ENCODE data around the gene BMP5.
A peak's percentile ranks its signal among the peaks of the same experiment; 100 is the strongest.
"Not testable (repeated sequence)": the region's sequence is repeated elsewhere in the genome, so short reads cannot be mapped to it uniquely, and the experiment has no call there.

BMP5 gene

GRCh38 chr6:55875400-55875799 is at the start of gene BMP5:
Gene BMP5, minus strand, starts transcription at chr6:55875590. Its CDS starts 725 bp downstream, at chr6:55874865.
- peak; percentile 40 for DNase-seq

GRCh38 chr6:55922406-55922805 is 47.0 kb upstream of the BMP5 start:
- DNase-seq, result no peak

GRCh38 chr6:55919716-55920308 is 44.4 kb upstream of the BMP5 start:
- no peak for DNase-seq

GRCh38 chr6:55918639-55919038 is 43.2 kb upstream of the BMP5 start:
- DNase-seq, result no peak

- no peak for DNase-seq
Observed at GRCh38 chr6:55917751-55918415, 42.5 kb upstream of the BMP5 start.

DNA sequence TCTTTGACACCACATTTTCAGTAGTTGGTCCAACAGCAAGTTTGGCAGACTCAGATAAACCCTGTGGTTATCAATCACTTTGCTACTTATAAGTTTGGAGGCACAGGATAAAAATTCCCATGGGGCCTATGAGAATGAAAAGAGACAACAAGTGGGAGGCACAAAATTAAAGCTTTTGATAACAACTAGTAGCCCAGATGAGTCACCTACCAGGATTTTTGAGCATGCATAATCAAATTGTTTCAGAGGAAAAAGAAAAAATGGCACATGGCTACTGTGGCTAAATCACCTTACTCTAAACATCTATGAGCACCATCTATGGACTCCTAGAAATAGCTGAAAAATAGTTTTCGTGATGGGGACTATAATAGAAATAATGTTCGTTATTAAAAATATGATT is 40.8 kb upstream of the BMP5 start:
- DNase-seq, result no peak

DNA sequence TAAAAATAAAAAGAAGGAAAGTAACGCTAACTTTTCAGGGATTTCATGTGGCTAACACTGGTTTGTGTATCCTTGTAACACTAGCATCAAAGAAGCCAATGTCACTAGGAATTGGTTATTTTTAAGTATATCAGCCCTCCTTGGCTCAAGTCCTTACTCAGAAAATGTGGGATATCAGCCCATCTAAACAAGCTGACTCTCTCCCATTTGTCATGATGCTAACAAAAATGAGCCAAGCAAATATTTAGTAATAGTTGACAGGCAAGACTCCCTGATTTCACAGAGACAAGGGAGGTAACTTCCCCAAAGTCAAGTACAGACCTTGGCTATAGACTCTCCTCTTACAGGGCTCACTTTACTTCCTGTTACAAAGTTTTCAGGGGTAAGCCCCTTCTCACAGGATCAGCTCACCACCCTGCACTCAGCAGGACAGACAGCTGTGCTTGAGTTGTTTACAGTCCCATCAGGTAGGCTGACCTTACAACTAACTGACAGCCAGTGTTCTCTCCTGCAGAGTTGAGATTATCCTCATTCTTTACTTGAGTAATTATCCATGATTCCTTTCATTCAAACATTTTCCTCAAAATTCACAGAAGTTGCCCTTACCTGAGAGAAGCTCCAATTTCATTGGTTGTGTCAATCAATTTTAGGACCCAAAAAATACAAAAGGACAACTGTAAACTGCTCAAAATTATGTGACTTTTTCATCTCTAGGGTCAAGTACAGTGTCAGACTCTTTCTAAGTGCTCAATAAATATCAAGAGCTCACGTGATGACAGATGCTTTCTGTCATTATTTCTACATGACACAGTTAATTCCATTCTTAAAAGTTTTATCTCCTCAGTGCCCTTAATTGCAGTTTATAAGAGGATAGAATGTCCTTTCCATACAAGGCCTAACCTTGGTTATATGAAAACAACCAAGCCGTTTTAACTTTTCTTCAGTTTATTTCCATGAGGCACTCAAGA is 38.1 kb upstream of the BMP5 start:
- no peak for DNase-seq

- DNase-seq, result not testable (repeated sequence)
Observed at GRCh38 chr6:55910466-55910865, 35.1 kb upstream of the BMP5 start.

DNA sequence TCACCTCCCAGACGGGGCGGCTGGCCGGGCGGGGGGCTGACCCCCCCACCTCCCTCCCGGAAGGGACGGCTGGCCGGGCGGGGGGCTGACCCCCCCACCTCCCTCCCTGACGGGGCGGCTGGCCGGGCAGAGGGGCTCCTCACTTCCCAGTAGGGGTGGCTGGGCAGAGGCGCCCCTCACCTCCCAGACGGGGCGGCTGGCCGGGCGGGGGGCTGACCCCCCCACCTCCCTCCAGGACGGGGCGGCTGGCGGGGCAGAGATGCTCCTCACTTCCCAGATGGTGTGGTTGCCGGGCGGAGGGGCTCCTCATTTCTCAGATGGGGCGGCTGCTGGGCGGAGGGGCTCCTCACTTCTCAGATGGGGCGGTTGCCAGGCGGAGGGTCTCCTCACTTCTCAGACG is 34.5 kb upstream of the BMP5 start:
- DNase-seq, result not testable (repeated sequence)

GRCh38 chr6:55902796-55903195 is 27.4 kb upstream of the BMP5 start:
- DNase-seq, result no peak

DNA sequence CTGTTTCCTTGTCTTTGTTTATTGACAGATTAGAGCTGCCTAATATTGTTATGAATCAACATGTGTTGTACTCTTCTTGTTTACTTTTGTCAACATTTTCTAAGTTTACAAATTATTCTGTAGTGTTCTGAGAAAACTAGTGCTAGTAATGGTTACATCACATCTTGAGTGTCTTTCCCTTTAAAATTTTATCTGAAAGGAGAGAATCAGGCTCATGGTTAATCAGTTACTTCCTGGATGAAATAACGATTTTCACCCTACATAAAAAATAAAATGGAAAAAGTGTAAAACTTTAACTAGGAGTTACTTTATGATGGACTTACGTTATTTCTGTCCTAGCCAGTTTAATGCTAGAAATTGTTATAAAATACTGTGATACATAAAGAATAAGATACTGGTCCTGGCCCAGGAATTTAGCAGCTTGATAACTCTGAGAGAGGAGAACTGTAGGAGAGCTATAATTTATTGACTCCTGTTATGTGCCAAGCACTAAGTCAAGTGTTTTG is 26.4 kb upstream of the BMP5 start:
- DNase-seq, result no peak

DNA sequence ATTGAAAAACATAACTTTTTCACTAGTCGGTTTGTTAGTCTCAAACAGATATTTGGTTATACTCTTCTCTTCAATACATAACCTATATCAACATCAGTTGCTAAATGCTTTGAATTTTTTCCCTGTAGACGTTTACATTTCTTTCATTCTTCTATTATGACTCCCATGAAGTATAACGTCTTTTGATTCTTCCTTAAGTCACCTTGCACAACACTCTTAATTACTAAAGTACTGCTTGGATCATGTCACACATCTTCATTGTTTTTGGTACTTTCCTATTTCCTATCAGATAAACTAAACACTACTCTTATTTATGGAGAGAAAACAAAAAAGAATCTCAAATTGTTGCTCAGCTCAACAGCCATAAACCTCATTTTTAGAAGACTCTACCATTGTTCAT is 23.0 kb upstream of the BMP5 start:
- DNase-seq, result no peak

DNA sequence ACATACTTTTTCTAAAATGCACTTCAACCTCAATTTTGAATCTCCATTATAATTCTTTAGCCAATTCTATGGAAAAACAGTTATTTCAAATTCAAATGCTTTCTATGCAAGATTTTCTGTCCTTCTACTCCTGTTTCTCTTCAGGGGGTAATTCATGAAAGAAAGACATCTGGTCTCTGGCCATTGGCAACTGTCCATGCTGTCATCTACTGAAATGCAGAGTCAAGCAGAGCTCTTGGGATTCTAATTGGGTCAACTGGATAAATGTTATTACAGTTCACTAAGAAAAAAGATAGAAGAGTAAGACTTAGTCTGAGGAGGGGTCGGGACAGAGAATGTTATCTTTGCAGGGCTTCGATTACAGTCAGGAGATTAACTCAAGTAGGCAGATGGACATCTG is 22.0 kb upstream of the BMP5 start:
- no peak for DNase-seq

- no peak for DNase-seq
Observed at GRCh38 chr6:55895972-55896730, 20.8 kb upstream of the BMP5 start.

GRCh38 chr6:55892749-55893357 is 17.5 kb upstream of the BMP5 start:
- no peak for DNase-seq

- no peak for DNase-seq
Observed at GRCh38 chr6:55888917-55889316, 13.5 kb upstream of the BMP5 start.

DNA sequence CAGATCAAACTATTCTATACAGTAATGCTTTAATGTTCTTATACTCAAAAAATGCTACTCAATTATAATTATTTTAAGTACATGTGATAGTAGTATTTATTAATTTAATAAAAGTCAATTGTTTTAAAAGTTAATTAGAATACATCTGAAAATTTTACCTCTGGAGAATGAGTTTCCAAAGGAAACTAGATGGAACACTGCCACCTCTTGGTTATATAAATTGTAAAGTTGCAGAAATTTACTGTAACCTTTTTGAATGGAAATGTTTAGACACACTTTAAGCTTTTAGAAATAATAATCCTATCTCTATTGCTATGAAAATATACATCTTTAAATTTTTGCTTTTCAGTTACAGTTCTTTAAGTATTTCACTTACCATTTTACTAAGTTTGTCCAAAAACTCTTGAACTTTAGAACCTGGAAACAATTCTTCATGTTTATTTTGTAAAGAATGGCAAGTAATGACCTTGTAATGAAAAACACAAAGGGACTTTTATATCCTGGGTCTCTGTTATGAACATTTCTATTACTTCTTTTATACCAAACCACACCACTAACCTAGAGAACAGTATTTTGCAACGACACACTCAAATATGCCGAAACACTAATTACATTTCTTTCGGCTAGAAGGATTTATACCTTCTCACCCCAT is 10.9 kb upstream of the BMP5 start:
- peak; percentile 57 for DNase-seq

DNA sequence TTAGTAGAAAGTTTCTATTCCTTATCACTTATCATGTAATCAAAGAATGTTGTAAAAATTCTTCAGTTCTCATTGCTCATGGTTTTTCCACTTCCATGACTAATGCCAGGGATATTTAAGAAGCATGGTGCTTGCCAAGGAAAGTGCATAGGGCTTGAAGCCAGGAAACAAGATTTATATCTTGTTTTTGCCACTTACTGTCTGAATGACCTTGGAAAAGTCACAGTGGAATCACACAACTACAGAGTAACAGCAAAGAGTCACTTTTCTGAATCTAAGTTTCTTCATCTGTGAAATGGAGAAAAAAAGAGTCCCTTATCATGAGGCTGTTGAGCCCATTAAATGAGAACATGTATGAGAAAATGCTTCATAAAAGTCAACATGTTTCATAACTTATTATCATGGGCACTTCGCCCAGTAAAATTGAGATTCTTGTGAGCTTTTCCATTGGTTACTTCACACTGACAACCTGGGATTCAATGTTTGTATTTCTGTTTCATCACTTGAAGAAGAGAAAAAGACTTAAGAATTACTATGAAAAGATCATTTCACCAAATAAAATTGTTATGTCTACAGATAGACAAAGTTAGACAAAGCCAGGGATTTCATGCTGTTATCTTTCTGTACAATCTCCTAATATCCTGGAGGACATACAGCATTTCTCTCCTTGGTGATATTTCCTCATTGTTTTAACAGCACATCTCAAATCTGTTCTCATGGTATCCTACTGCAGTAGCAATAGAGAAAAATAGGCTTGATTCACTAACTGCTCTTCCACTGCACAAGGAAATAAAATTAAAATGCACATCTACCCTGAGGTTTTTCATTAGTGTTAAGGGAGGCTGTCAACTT is 7.6 kb upstream of the BMP5 start:
- DNase-seq, result no peak

GRCh38 chr6:55877283-55877682 is 1.9 kb upstream of the BMP5 start:
- no peak for DNase-seq

GRCh38 chr6:55874316-55874715 is 1.1 kb downstream of the BMP5 start:
- no peak for DNase-seq

- DNase-seq, result no peak
Observed at GRCh38 chr6:55872866-55873265, 2.5 kb downstream of the BMP5 start.

All from NCI-H2227 treated with DMSO at 0.1 percent for 48 hours (cell line).